Lower leg skin (tissue), 4 donors: ENCODE measurements around the gene COL4A1. TPM values are rescaled to one million over a fixed set of nuclear protein-coding genes. Genes with fewer than 3 reads are reported as not detected.

Source experiments
- DNase-seq, 2 donors: peaks; one replicate each; pipeline ENCODE4 v3.0.0-alpha.2; 2019; ENCODE audit warnings: low spot score in 2 of 2
- H3K4me3 ChIP-seq: fragments of 200-600 bp; sonication (generic); 2 replicates; pipeline ENCODE4 v1.5.1; 2017; ENCODE audit warnings: mild to moderate bottlenecking, low read depth; ENCODE audit not compliant: poor library complexity, severe bottlenecking
- CTCF ChIP-seq, 3 donors: fragments of 450-650 bp; IDR thresholded peaks; one replicate each; pipeline ENCODE4 v1.5.1; 2016; ENCODE audit warnings: antibody characterized with exemption in 3 of 3, mild to moderate bottlenecking in 3 of 3, moderate library complexity in 2 of 3
- POLR2A ChIP-seq, 2 donors: fragments of 450-650 bp; IDR thresholded peaks; one replicate each; pipeline ENCODE4 v1.6.1; 2016 to 2017; ENCODE audit warnings: antibody characterized with exemption in 2 of 2, mild to moderate bottlenecking in 1 of 2, moderate library complexity in 1 of 2
- WGBS, 2 donors: methylation state at CpG; one replicate each; pipeline ENCODE4 v1.1.5; 2018; 5-methylcytosine and 5-hydroxymethylcytosine counted together
- intact Hi-C: fragments of 100-400 bp; cut with DNase I; formaldehyde crosslinking; loops from one replicate; pipeline ENCODE4 v1.15.0; 2023; ENCODE audit warnings: low total_unique reads
- microRNA-seq, 2 donors: library from miRNA; unstranded; fragments of <30 nt; microRNA quantifications; one replicate each; pipeline ENCODE4, GENCODE V29; 2016; ENCODE audit warnings: borderline replicate concordance in 2 of 2, borderline number of aligned reads in 1 of 2
- total RNA-seq, 4 donors: library from RNA; depleted of rRNA; stranded (reverse); fragments of >200 nt; gene quantifications; one replicate each; pipeline ENCODE4 v1.1.0, GENCODE V29; 2016

The COL4A1 gene
- total RNA-seq, 4 donors from 2014 or later = 41.0 to 105 (median 56.7) TPM

DNA sequence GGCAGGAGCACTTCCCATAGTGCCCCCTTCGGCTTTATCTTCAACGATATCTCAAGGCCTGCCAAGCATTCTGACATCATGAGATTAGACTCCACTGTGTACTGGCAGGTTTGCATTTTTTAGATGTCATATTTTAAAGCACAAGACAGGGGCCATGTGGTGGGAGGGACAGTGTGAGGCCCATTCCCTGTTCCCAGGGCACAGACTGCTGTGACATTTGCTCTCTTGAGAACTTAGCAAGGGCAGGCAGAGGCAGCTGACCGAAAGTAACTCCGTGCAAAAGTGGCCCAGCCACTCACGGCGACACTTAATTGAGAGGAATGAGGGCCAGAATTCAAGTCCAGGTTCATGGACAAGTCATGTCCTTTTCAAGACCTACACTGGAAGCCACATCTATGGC is 201.8 kb downstream of the COL4A1 start:
- WGBS, 2 donors = 91 to 93% methylated on average over 6 of the region's 6 CpGs
- TF ChIP-seq POLR2A (IDR thresholded peaks at IDR 0.05) = no peak
- TF ChIP-seq CTCF (IDR thresholded peaks at IDR 0.05) = no peak
- DNase-seq = no peak
- no peak overlapping the region for H3K4me3 ChIP-seq
- intact Hi-C loops = loop anchor here (10.0 kb wide), 2 partner anchors 310 to 1150 kb away; no protein-coding TSS in a partner anchor

GRCh38 chr13:110103534-110103933 is 203.4 kb downstream of the COL4A1 start:
- TF ChIP-seq POLR2A (IDR thresholded peaks at IDR 0.05) (no peak), CTCF (IDR thresholded peaks at IDR 0.05) (no peak)
- DNase-seq = no peak
- intact Hi-C loops = loop anchor here (10.0 kb wide), 2 partner anchors 309 to 1149 kb away; no protein-coding TSS in a partner anchor
- H3K4me3 ChIP-seq = no peak overlapping the region
- WGBS, 2 donors = 44 to 50% methylated on average over 2 of the region's 2 CpGs

GRCh38 chr13:110103026-110103425 is 203.9 kb downstream of the COL4A1 start:
- no peak overlapping the region for H3K4me3 ChIP-seq
- no peak for DNase-seq
- TF ChIP-seq POLR2A (IDR thresholded peaks at IDR 0.05) (no peak), CTCF (IDR thresholded peaks at IDR 0.05) (no peak)
- intact Hi-C loops = loop anchor here (10.0 kb wide), 2 partner anchors 308 to 1148 kb away; no protein-coding TSS in a partner anchor
- WGBS, 2 donors = 63 to 74% methylated on average over 5 of the region's 5 CpGs

DNA sequence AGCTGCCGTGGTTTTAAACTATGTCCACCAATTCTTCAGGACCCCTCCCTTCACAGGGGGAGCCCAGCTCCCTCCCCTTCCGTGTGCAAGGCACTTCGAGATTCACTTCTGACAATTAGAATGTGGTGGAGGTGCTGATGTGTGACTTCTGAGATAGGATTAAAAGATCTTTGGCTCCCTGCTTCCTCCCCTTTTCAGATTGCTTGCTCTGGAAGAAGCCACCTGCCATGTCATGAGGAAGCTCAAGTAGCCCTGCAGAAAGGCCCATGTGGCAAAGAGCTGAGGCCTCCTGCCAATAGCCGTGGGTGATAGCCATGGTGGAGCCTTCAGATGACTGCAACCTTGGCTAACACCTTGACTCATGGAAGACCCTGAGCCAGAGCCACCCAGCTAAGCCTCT is 204.9 kb downstream of the COL4A1 start:
- DNase-seq = no peak
- WGBS, 2 donors = 89 to 90% methylated on average over 4 of the region's 4 CpGs
- intact Hi-C loops = loop anchor here (10.0 kb wide), 2 partner anchors 307 to 1147 kb away; no protein-coding TSS in a partner anchor
- no peak for TF ChIP-seq POLR2A (IDR thresholded peaks at IDR 0.05)
- TF ChIP-seq CTCF (IDR thresholded peaks at IDR 0.05) = no peak
- H3K4me3 ChIP-seq = no peak overlapping the region

DNA sequence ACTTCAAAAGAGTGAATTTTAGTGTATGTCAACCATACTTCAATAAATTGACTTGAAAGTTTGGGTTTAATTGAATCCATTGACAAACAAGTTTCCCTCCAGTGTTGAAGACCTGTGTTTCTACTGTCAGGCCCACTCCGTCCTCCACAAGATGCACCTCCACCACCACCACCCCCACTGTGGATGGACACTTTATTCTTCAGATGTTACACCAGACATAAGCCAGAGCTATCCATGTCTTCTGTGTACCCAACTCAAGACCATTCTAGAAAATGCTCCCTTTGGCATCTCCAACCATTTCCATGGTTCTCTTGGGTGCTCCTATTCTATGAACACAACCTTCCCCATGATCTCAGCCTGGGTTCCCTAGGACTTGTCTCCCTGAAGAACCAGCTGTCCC is 207.0 kb downstream of the COL4A1 start:
- intact Hi-C loops = loop anchor here (10.0 kb wide), 2 partner anchors 305 to 1145 kb away; no protein-coding TSS in a partner anchor
- DNase-seq = no peak
- 96% methylated on average over 1 of the region's 1 CpG for WGBS, 2 donors
- no peak overlapping the region for H3K4me3 ChIP-seq
- no peak for TF ChIP-seq CTCF (IDR thresholded peaks at IDR 0.05)
- no peak for TF ChIP-seq POLR2A (IDR thresholded peaks at IDR 0.05)

Small RNA genes within 50 kb of the gene (microRNA-seq; reads per million reads assigned to microRNA genes)
- gene MIR8073 = 0 reads per million in 2 donors

Other genes with a start within 250 kb of the COL4A1 start
- gene COL4A2, start 127 bp upstream of the COL4A1 start, total RNA-seq = 100 to 1,000 TPM in 1 of 4 donors, 10 to 100 TPM in 3; 40.8 to 119 (median 58.9) TPM